ENCODE results near the gene CD2AP.

DNA sequence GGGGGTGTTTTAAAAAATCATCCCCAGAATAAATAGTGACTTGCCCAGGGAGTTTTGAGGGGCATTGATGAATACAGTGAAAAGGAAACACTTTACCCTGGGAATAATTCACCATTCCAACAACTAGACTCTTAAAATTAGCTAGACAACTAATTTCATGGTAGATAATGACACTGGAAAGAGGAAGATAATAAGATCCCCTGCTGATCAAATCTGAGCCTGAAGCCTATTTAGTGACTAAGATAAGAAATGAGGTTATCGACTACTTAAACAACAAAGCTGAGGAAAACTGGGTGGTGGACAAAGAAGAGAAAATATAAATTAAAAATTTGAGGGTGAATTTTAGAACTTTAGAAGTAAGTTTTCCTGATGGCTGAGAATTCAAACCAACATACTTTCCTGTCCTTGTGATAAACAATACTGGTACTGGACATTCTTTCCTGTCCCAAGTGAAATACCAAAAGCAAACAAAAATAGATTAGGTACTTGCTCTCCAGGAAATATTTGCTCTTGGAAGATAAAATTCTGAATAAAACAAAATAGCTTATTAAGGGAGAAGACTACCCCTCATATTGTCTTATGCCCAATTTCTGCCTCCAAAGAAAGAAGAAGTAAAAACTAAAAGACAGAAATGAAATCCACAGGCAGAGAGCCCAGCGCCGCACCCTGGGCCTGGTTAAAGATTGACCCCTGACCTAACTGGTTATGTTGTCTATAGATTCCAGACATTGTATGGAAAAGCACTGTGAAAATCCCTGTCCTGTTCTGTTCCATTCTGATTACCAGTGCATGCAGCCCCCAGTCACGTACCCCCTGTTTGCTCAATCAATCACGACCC is 156.8 kb downstream of the CD2AP start:
- TF ChIP-seq POLR2A (IDR thresholded peaks at IDR 0.05): no peak
- TF ChIP-seq, protein P1, sequence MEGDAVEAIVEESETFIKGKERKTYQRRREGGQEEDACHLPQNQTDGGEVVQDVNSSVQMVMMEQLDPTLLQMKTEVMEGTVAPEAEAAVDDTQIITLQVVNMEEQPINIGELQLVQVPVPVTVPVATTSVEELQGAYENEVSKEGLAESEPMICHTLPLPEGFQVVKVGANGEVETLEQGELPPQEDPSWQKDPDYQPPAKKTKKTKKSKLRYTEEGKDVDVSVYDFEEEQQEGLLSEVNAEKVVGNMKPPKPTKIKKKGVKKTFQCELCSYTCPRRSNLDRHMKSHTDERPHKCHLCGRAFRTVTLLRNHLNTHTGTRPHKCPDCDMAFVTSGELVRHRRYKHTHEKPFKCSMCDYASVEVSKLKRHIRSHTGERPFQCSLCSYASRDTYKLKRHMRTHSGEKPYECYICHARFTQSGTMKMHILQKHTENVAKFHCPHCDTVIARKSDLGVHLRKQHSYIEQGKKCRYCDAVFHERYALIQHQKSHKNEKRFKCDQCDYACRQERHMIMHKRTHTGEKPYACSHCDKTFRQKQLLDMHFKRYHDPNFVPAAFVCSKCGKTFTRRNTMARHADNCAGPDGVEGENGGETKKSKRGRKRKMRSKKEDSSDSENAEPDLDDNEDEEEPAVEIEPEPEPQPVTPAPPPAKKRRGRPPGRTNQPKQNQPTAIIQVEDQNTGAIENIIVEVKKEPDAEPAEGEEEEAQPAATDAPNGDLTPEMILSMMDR (IDR thresholded peaks at IDR 0.05): no peak
